ENCODE results near the gene ALPL.

The ALPL gene

GRCh38 chr1:21593231-21593630, 84.0 kb downstream of the ALPL start:
- Histone ChIP-seq H3K4me3 (no peak overlapping the region), H3K27ac (no peak overlapping the region)

DNA sequence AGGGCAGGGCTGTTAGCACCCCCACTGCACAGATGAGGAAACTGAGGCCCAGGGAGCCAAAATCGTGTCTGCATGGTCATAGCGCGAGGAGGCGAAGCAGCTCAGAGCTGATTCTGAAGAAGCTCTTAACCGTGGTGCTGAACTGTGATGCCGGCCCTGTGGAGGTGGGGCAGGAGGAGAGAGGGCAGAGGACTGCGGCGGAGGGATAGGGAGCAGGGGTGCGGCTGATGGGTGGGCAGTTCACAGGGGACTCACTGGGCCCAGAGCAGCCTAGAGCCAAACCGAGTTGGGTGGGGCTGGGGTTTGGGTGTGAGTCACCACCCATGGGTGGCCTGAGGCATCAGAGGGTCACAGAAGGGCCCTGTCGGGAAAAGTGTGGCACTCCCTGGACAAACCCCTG, 85.3 kb downstream of the ALPL start:
- H3K4me3 ChIP-seq = no peak overlapping the region
- no peak overlapping the region for H3K27ac ChIP-seq

DNA sequence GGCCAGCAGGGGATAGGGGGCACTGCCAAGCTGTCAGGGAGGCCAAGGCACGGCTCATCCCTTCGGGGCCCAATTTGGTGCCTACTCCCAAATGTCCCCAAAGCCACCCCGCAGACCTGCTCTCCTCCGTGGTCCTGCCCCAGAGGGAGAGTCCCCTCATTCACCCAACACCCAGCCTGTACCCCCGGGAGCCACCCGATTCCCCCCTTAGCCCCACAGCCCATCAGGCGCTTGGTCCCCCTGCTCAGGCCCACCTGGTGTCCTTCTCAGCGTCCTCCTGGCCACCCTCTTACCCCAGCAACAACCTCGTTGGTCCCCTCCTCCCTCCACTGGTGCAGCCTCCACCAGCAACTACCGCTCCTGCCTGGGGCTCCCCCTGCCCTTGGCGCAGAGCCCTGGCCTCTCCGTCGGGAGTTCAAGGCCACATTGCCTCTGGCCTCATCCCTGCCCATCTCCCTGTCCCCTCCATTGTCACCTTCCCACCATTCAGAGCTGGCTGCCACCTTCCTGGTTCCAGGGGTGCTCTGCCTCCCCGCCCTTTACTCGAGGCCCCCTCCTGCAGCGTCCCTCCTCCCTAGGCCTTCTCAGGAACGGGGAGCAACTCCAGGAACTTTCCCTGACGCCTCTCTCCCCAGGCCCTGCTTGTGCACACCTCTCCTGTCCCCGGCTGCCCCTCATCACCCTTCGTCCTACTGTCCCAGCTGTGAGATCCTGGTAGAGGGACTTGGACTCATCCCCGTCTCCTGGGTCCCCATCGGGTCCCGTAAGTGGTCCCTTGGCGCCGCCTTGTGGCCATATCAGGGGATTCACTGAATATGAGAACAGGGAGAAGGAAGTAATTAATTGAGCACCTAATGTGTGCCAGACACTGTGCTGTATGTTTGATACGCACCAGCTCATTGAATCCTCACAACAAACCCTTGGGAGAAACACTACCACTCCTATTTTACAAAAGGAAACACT, 86.0 kb downstream of the ALPL start:
- H3K4me3 ChIP-seq = no peak overlapping the region
- no peak overlapping the region for H3K27ac ChIP-seq

- Histone ChIP-seq H3K27ac (no peak overlapping the region), H3K4me3 (no peak overlapping the region)
Observed at GRCh38 chr1:21596174-21596573, 87.0 kb downstream of the ALPL start.

DNA sequence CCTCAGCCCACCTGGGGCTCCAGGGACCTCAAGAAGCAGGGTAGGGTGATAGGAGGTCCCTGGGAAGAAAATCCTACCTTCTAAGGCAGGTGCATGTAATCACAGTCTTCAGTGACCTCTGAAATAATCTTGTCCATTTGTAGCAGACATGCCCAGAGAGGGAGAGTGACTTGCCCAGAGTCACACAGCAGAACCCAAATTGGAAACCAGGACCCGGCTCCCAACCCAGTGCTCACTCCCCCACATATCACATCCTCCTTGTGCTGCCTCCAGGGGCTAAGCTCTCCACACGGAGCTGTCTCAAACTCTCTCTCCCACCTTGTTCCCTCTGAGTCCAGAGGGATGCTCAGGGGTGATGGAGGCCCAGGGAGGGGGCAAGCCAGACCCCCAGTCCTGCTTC, 87.4 kb downstream of the ALPL start:
- Histone ChIP-seq H3K27ac (no peak overlapping the region), H3K4me3 (no peak overlapping the region)

DNA sequence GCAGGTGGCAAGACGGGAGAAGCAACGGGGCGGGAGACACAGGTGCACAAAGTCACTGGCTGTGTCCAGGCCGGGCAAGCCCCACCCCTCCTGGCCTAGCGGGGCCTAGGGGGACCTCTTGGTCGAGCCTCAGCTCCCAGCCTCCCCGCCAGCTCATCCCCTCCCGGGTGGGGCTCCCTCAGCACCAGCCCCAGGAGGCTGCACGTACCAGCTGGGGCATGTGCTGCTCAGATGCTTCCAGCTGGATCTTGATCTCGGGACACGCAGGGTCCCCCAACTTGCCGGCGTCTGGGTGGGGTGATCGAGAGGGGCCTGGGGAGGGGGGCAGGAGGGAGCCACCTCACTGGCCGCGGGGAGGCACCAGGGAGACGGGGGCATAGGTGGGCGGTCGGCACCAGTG, 88.5 kb downstream of the ALPL start:
- H3K4me3 ChIP-seq = no peak overlapping the region
- no peak overlapping the region for H3K27ac ChIP-seq

DNA sequence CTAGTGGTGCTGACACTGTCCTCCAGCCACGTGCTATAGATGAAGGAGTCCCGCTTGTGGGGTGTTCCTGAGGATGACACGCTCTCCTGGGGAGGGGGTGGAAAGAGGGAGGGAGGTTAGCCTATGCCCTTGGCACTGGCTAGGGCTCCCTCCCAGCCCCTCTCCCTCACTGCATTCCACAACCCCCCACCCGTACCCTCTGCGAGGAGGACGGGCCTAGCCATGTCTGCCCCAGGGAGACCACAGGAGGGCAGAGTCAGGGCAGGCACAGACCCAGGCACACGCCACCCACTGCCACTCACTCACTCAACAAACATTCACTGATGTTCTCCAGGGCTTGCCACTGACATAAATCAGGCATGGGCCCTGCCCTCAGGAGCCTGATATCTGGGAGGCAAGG, 89.2 kb downstream of the ALPL start:
- no peak overlapping the region for H3K4me3 ChIP-seq
- H3K27ac ChIP-seq = no peak overlapping the region

DNA sequence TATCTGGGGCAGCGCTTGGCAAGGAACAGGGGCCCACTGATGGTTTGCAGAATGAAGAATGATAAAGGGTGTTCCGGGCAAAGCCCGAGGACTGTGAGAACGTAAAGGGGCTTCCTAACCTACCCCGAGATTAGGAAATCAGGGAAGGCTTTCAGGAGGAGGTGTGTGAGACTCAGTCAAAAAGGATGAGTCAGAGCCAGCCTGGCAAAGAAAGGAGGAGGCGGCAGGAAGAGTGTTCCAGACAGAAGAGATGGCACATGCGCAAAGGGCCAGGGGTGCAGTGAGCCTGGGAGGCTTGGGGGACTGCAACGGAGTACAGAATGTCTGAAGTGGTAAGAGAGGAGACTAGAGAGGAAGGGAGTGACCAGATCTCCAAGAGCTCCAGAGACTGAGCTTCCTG, 89.7 kb downstream of the ALPL start:
- no peak overlapping the region for H3K27ac ChIP-seq
- H3K4me3 ChIP-seq = no peak overlapping the region

DNA sequence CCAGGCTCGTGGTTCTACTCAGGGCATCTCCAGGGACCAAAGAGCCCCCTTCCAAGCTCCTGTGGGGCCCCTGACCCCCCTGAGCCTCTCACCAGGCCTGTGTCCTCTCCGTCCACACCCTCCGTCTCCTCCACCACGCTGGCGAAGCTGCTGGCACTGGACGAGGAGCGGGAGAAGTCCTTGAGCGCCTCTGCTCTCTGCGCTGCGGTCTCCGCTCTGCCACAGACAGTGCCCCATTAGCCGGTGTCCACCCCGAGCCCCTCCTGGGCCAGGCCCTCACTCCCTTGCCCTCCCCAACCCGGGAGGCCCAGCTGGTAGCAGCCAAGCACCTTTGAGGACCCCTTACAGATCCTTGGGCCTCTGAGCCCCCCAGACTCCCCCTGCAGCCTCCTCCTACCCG, 90.2 kb downstream of the ALPL start:
- Histone ChIP-seq H3K27ac (no peak overlapping the region), H3K4me3 (no peak overlapping the region)

DNA sequence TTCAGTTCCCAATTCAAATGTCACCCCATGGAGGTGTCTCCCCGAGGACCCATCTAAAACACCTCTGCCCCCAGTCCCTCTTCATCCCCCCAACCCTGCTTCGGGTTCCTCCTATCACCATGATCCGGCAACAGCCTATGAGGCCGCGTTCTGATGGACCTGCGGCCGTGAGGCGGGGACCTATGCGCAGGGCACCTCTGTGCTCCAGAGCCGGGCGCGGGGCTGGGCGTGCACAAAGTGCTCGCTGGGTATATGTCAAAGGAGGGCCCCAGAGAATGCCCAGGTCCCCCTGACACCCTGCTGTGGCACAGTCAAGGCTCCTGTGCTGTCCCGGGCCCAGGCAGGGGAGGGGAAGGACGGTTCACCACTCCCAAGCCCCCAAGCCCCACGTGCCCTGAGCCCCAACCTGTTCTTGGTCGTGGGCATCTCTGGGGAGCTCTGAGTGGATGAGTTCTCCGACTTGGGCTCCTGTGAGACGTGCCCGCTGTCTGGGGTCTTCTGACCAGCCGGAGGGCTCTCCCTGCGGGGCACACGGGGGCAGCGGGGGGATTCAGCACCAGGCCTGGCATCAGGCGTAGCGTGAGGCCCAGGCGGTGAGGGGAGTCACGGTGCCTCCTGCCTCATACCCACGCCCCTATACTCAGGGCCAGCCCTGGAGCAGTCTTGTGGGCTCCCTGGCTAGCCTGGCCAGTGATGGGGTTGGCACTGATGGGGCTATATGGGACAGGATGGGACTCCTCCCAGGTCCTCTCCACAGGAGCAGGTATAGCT, 92.2 kb downstream of the ALPL start:
- H3K27ac ChIP-seq = no peak overlapping the region
- no peak overlapping the region for H3K4me3 ChIP-seq

DNA sequence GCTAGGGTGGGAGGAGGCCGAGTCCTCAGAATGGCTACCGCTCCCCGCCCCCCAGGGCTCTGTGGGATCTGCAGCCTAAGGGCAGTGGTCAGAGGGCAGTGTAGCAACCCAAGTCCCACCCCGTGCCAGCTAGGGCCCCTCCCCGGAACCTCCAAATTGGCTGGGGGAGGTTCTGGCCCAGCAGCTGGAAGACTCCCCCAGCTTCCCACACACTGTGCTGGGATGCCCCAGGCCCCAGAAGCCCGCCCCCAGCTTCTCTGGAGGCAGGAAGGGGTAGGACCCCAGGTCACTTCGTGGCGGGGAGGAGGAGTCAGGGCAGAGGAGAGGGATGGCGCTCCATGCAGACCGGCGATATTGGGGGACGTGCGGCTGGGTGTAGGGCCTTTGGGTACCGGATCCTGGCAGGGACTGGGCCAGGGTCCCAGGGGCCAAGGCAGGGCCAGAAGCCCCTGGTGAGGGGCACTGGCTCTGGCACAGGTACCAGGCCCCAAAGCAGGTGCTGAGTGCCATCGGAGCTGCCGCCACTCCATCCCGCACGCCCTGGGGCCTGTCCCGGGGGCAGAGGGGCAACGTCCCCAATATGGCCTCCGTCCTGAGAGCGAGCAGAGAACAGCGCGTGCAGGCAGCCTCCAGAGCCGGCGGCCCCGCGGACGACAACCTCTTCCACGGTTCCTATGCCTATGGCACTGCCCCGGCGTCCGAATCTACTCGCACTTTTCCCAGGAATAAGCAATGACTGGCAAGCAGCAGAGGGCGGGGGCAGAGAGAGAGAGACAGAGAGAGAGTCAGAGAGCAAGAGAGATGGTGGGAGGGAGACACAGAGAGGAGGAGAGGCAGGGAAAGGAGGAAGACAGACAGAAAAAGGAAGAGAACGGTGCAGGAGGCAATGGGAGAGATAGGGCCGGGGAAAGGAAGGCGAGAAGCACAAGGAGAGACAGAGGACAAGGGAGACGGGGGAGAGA, 94.2 kb downstream of the ALPL start:
- Histone ChIP-seq H3K4me3 (no peak overlapping the region), H3K27ac (no peak overlapping the region)

GRCh38 chr1:21604208-21604957, 95.2 kb downstream of the ALPL start:
- Histone ChIP-seq H3K4me3 (no peak overlapping the region), H3K27ac (no peak overlapping the region)

DNA sequence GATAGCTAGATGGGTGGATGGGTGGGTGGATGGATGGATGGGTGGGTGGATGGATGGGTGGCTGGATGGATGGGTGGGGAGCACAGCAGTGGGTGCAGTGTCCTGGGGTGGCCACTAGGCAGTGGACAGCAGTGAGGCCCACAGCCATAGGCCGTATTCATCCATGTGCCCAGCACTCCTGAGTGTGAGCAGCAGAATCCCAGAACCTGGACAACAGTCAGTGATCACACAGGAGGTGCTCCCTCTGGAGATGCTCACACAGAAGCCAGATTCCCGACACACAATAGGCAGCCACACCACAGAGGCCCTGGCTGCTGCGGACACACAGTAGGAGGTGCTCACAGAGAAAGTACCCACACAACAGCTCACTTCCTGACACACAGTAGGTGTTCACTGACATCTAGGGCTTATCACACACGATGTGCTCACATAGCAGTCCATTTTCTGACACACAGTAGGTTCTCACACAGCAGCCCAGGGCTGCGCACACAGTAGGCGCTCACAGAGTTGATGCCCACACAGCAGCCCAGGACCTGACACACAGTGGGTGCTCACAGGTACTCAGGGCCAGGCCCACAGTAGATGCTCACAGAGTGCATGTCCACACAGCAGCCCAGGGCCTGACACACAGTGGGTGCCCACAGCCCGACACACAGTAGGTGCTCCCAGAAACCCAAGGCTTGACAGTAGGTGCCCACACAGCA, 95.9 kb downstream of the ALPL start:
- Histone ChIP-seq H3K4me3 (no peak overlapping the region), H3K27ac (no peak overlapping the region)

DNA sequence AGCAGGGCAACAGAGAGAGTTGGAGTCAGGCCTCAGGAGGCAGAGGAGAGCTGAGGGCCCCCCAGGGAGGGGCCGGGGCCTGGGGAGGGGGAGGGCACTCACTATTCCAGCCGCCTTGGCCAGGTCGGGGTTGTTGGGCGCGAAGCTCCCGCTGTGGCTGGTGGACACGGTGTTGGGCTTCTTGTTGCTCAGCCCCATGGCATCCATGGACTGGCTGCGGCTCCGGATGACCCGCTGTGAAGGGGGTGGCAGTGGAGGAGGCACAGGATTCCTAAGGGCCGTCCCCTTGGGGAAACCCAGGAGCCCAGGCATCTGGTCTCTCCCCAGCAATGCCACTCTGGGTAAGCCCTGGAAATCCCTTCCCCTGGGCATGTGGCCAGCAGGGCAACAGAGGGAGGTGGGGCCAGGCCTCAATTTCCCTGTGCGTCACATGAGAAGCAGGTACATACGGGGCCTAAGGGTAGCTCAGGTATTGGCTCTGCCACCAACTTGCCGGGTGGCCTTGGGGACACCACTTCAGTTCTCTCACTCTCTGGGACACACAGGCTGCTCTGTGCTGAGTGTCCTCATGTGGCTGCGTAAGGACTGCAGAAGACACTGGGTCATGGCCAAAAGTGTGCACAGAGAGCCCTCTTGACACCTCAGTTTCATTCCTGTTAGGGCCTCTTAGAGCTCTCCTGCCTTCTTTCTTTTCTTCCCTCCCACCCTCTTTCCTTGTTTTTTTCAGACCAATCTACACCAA, 96.9 kb downstream of the ALPL start:
- Histone ChIP-seq H3K27ac (no peak overlapping the region), H3K4me3 (no peak overlapping the region)

DNA sequence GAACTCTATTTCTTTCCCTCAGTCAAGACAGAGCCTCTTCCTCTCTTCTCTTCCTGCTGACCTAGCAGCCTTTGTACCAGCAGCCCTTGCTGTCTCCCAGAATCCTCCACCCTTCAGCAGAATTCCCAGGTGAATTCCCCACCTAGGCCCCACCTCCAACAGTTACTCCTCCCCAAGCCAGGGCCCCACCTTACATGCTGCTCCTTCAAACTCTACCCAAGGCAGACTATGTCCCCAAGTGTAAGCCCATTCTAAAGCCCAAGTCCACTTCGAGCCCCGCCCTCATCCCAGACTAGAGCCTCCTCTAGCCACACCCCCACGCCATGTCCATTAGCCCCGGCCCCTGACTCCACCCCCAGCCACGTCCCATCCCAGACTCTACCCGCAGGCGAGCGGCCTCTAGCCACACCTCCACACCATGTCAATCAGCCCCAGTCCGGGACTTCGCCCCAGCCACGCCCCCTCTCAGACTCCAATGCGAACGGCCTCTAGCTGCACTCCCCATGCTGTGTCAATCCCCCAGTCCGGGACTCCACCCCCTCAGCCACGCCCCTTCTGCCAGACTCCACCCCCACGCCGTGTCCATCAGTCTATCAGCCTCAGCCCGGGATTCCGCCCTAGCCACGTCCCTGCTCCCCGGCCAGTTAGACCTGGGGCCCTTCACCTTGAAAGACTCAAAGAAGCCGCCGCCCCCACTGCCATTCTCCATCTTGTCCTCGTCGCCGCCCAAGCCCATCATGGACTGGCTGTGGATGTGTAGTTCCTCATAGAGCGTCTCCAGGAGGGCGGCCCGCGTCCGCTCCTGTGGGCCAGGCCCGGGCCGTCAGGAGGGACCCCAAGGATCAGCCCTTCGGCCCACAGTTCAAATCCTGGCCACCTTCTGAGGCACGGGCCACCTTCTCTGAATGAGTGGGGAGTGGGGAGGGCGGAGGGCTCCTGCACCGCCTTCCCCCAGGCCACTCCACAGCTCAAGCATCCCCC, 98.6 kb downstream of the ALPL start:
- Histone ChIP-seq H3K27ac (no peak overlapping the region), H3K4me3 (no peak overlapping the region)

- Histone ChIP-seq H3K27ac (no peak overlapping the region), H3K4me3 (no peak overlapping the region)
Observed at GRCh38 chr1:21608798-21609197, 99.6 kb downstream of the ALPL start.

DNA sequence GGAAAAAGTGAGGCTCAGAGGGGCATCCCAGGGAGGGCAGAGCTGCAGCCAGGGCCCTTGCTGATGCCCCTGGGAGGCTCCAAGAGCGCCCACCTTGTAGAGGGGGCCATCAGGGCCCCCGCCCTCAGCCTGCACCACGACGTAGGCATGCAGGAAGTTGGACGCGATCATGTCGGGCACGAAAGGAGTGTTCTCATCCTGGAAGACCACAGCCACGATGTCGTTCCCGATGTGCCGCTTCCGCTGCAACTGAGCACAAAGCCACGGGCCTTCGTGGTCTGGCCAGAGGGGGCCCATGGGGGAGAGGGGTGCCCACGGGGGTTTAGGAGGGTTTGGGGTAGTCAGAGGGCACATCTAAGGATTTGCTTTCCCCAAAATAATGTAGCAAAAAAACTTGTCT, 100.8 kb downstream of the ALPL start:
- no peak overlapping the region for H3K4me3 ChIP-seq
- H3K27ac ChIP-seq = no peak overlapping the region
